C4-2B (cell line): Measurements from ENCODE around the gene DEDD.

Experiments used
- H3K27ac ChIP-seq: fragments of 450-650 bp; 2 replicates; pipeline ENCODE4 v1.5.1; 2017
- CTCF ChIP-seq: fragments of 450-650 bp; conservative IDR thresholded peaks from 2 replicates; pipeline ENCODE4 v1.5.1; 2017; ENCODE audit warnings: mild to moderate bottlenecking
- ZFX ChIP-seq: fragments of 450-650 bp; IDR thresholded peaks from 2 replicates; pipeline ENCODE4 v1.6.1; 2017

Gene DEDD

GRCh38 chr1:161080441-161081405, 51.7 kb downstream of the DEDD start:
- TF ChIP-seq ZFX (no peak), CTCF (no peak)
- H3K27ac ChIP-seq: no peak overlapping the region

GRCh38 chr1:161079436-161080110, 52.9 kb downstream of the DEDD start:
- H3K27ac ChIP-seq: no peak overlapping the region
- TF ChIP-seq ZFX (no peak), CTCF (no peak)

GRCh38 chr1:161077426-161077825, 55.0 kb downstream of the DEDD start:
- no peak for TF ChIP-seq CTCF
- no peak for TF ChIP-seq ZFX
- no peak overlapping the region for H3K27ac ChIP-seq

GRCh38 chr1:161076410-161076809, 56.1 kb downstream of the DEDD start:
- TF ChIP-seq ZFX: no peak
- TF ChIP-seq CTCF: no peak
- no peak overlapping the region for H3K27ac ChIP-seq

- TF ChIP-seq CTCF (no peak), ZFX (no peak)
- no peak overlapping the region for H3K27ac ChIP-seq
Observed at GRCh38 chr1:161074676-161075368, 57.6 kb downstream of the DEDD start.

GRCh38 chr1:161073474-161074121, 58.9 kb downstream of the DEDD start:
- TF ChIP-seq ZFX: no peak
- TF ChIP-seq CTCF: no peak
- no peak overlapping the region for H3K27ac ChIP-seq
